Urinary bladder (tissue), 4 donors: Measurements from ENCODE around the gene ADARB2. TPM values are rescaled to one million over a fixed set of nuclear protein-coding genes. Genes with fewer than 3 reads are reported as not detected.

Source experiments
- DNase-seq: peaks from one replicate; pipeline ENCODE4 v3.0.0-alpha.2; 2015; ENCODE audit errors: extremely low spot score
- H3K27ac ChIP-seq: one replicate; pipeline ENCODE4 v1.5.1; 2013; ENCODE audit warnings: low read depth, mild to moderate bottlenecking, moderate library complexity
- H3K36me3 ChIP-seq: one replicate; pipeline ENCODE4 v1.6.1; 2013; ENCODE audit warnings: mild to moderate bottlenecking, moderate library complexity; ENCODE audit not compliant: insufficient read depth
- H3K4me1 ChIP-seq: one replicate; pipeline ENCODE4 v1.6.1; 2013; ENCODE audit warnings: mild to moderate bottlenecking, moderate library complexity; ENCODE audit not compliant: insufficient read depth
- H3K4me3 ChIP-seq: one replicate; pipeline ENCODE4 v1.5.1; 2013; ENCODE audit warnings: low read depth, low read length
- WGBS: extraction: QIAGEN DNeasy Blood & Tissue Kit; methylation state at CpG from one replicate; pipeline ENCODE4 v1.1.7; 2013; 5-methylcytosine and 5-hydroxymethylcytosine counted together
- polyA plus RNA-seq: library from polyadenylated mRNA; stranded (reverse); fragments of 200-250 nt; gene quantifications from one replicate; pipeline ENCODE4 v1.2.3, GENCODE V29; 2013
- total RNA-seq: library from RNA; depleted of rRNA; stranded (reverse); fragments of >200 nt; gene quantifications from one replicate; pipeline ENCODE4 v1.2.3, GENCODE V29; 2014
- donor health status: healthy with polysubstance abuse.
- donor health status: healthy.

Gene ADARB2
- total and polyA plus RNA-seq, 2 donors = 0.26 to 1.0 TPM

GRCh38 chr10:1645896-1646295 is 91.4 kb downstream of the ADARB2 start:
- DNase-seq = no peak
- WGBS = 58% methylated on average over 4 of the region's 4 CpGs
- Histone ChIP-seq H3K36me3 (no peaks in the 10 kb centered on the region), H3K27ac (no peak overlapping the region), H3K4me3 (no peak overlapping the region), H3K4me1 (no peaks in the 10 kb centered on the region)

DNA sequence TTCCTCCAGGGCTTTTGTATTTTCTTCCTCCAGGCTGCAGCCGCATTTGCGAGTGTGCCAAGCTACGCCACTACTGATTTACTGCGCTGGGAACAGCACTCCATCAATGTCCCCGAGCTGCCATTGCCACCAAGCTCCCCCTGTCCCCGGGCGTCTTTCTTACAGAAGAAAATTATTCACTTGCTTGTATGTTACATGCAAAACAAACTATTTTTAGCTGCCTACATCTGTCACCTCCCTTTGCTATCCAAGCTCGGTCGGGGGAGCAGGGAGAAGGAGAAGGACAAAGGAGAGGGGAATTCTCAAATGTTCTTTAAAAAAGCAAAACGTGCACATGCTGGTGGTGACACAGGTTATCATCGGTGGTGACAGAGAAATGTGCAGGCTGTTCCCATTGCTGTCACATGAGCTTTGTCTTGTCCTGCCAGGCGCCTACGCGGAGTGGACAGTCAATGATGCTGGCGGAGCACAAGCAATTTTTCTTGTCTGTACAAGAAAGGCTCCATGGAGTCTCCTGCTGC is 93.1 kb downstream of the ADARB2 start:
- no peak overlapping the region for H3K4me3 ChIP-seq
- DNase-seq = no peak
- WGBS = 85% methylated on average over 15 of the region's 15 CpGs
- H3K27ac ChIP-seq = no peak overlapping the region
- no peaks in the 10 kb centered on the region for H3K4me1 ChIP-seq
- no peaks in the 10 kb centered on the region for H3K36me3 ChIP-seq

DNA sequence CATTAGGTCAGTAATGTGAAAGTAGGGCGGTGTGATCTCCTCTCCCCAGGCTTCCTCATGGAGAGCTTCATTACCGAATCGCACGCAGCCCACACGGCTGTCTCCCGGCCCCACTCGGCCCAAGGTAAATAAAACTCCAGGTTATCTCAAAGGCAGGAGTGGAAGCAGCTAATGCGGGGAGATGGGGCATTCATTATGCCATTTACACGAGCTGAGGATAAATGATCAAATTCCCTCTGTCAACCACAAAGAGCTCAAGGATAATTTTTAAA is 93.5 kb downstream of the ADARB2 start:
- H3K27ac ChIP-seq = no peak overlapping the region
- no peaks in the 10 kb centered on the region for H3K4me1 ChIP-seq
- WGBS = 74% methylated on average over 9 of the region's 9 CpGs
- no peaks in the 10 kb centered on the region for H3K36me3 ChIP-seq
- no peak for DNase-seq
- H3K4me3 ChIP-seq = no peak overlapping the region

- H3K27ac ChIP-seq = no peak overlapping the region
- no peak for DNase-seq
- H3K36me3 ChIP-seq = no peaks in the 10 kb centered on the region
- 37% methylated on average over 11 of the region's 11 CpGs for WGBS
- H3K4me1 ChIP-seq = no peaks in the 10 kb centered on the region
- no peak overlapping the region for H3K4me3 ChIP-seq
Measured at GRCh38 chr10:1643161-1643907, 94.0 kb downstream of the ADARB2 start.

DNA sequence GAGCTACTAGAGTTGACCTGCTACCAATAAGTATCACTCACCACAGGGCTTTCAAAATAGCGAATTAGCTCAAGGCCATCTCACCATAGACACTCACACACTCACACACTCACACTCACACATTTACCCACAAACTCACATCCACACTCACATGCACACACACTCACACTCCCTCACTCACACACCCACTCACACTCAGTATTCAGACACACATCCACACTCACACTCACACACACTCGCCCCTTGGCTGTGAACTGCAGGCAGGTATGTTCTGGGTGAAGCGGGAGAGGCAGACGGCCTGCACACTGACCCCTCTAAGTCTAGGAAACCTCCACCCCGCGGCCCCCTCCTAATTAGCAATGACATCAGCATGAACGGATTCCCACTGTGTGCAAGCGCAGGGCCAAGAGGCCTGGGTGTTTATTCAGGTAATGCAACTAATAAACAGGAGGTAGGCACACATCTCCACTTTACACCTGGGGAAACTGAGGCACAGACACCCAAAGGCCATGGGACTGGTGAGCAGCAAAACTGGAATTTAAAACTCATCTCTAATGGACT is 94.6 kb downstream of the ADARB2 start:
- Histone ChIP-seq H3K36me3 (no peaks in the 10 kb centered on the region), H3K27ac (no peak overlapping the region), H3K4me1 (no peaks in the 10 kb centered on the region), H3K4me3 (no peak overlapping the region)
- 85% methylated on average over 8 of the region's 8 CpGs for WGBS
- no peak for DNase-seq

GRCh38 chr10:1641402-1641801 is 95.9 kb downstream of the ADARB2 start:
- H3K36me3 ChIP-seq = no peaks in the 10 kb centered on the region
- no peaks in the 10 kb centered on the region for H3K4me1 ChIP-seq
- 62% methylated on average over 7 of the region's 7 CpGs for WGBS
- H3K27ac ChIP-seq = no peak overlapping the region
- no peak for DNase-seq
- no peak overlapping the region for H3K4me3 ChIP-seq

- Histone ChIP-seq H3K4me1 (no peaks in the 10 kb centered on the region), H3K27ac (no peak overlapping the region), H3K36me3 (no peaks in the 10 kb centered on the region), H3K4me3 (no peak overlapping the region)
- no peak for DNase-seq
- 82% methylated on average over 7 of the region's 7 CpGs for WGBS
Measured at GRCh38 chr10:1638889-1639419, 98.4 kb downstream of the ADARB2 start.

GRCh38 chr10:1635340-1635739 is 102.0 kb downstream of the ADARB2 start:
- no peak overlapping the region for H3K4me3 ChIP-seq
- no peaks in the 10 kb centered on the region for H3K4me1 ChIP-seq
- no peak for DNase-seq
- 53% methylated on average over 11 of the region's 11 CpGs for WGBS
- H3K27ac ChIP-seq = no peak overlapping the region
- no peaks in the 10 kb centered on the region for H3K36me3 ChIP-seq

DNA sequence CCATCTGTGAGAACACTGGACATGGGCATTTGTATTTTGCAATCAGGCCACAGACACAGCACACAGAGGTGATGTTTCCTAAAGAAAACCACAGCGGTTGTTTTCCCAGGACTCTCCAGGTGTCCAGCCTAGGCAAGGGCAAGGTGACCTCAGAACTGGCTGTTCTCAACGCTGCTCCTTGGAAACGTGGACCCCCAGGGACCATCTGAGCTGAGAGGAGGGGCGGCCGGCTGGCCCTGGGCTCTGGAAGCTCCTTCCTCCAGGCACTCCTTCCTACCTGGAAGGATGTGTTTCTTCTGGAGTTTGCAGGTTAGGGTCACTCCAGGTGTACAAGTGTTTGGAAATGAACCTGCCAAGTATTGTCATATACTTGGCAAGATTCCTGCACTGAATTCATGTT is 103.1 kb downstream of the ADARB2 start:
- WGBS = 85% methylated on average over 5 of the region's 5 CpGs
- H3K4me3 ChIP-seq = no peak overlapping the region
- no peaks in the 10 kb centered on the region for H3K36me3 ChIP-seq
- no peaks in the 10 kb centered on the region for H3K4me1 ChIP-seq
- DNase-seq = no peak
- no peak overlapping the region for H3K27ac ChIP-seq

DNA sequence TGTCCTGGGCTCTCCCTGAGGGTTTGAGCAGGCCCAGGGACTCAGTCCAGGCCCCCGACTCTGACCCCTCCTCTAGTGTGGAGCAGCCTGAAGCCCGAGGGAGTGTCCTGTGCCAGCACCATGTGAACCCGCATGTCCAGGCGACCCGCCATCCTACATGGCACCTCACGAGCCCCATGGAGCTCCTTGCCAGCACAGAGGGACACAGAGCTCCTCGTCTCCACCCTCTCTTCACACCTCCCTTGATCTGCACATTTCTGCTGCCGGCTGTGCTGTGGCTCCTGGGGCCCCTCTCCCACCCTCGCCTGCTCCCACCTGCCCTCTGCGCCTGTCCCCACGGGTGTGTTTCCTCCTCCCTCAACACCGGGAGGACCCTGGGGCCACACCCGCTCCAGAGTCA is 103.5 kb downstream of the ADARB2 start:
- WGBS = 82% methylated on average over 13 of the region's 13 CpGs
- no peaks in the 10 kb centered on the region for H3K4me1 ChIP-seq
- no peak for DNase-seq
- H3K4me3 ChIP-seq = no peak overlapping the region
- H3K27ac ChIP-seq = no peak overlapping the region
- H3K36me3 ChIP-seq = no peaks in the 10 kb centered on the region

DNA sequence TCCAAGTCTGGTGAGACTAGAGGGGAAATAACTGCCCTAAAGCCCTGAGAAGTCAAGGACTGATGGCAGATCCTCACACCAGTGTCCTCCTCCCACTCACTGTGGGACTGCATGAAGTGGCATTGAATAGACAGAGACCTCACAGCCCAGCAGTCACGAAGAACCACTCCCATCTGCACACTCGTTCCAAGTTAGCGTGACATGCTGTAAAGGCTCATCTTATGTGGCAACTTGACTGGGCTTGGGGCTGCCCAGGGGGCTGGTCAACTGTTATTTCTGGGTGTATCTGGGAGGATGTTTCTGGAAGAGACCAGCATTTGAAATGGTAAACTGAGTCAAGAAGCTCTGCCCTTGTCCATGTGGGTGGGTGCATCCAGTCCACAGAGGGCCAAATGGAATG is 104.7 kb downstream of the ADARB2 start:
- Histone ChIP-seq H3K4me3 (no peak overlapping the region), H3K27ac (no peak overlapping the region), H3K36me3 (no peaks in the 10 kb centered on the region), H3K4me1 (no peaks in the 10 kb centered on the region)
- WGBS = 88% methylated on average over 3 of the region's 3 CpGs
- no peak for DNase-seq

DNA sequence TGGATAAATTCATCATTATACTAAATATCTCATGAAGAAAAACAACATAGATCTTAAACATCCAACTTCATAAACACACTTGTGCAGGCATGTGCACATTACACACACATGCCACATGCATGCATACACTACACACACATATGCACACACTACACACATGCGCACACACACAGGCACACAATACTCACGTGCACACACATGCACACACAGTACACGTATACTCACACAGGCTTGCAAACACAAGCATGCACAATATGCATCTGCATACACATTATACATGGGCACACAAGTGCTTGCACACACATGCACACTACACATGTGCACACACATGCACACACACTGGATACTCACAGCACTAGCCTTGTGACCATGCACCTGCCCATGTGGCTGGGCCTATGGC is 105.2 kb downstream of the ADARB2 start:
- no peak overlapping the region for H3K4me3 ChIP-seq
- H3K36me3 ChIP-seq = no peaks in the 10 kb centered on the region
- no peaks in the 10 kb centered on the region for H3K4me1 ChIP-seq
- WGBS = 92% methylated on average over 3 of the region's 3 CpGs
- DNase-seq = no peak
- H3K27ac ChIP-seq = no peak overlapping the region

DNA sequence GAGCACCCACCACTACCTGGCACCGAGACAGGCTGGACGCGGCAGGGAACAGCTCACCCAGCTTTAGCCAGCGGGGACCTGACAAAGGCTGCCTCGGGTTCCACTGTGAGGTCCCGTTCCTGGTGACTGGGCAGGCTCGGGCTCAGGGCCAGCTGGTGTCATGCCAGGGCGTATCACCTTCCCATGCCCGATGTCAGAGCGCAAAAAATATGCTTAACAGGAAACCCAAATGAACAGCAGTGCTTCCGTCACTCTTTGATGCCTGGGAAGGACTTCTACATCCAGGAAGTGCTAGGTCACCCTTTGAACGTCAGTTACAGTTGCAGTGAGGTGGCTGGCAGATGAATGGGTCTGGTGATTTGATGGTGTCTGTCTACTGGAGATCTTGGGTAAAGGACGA is 106.0 kb downstream of the ADARB2 start:
- Histone ChIP-seq H3K4me3 (no peak overlapping the region), H3K4me1 (no peaks in the 10 kb centered on the region), H3K27ac (no peak overlapping the region), H3K36me3 (no peaks in the 10 kb centered on the region)
- no peak for DNase-seq
- WGBS = 81% methylated on average over 13 of the region's 13 CpGs

DNA sequence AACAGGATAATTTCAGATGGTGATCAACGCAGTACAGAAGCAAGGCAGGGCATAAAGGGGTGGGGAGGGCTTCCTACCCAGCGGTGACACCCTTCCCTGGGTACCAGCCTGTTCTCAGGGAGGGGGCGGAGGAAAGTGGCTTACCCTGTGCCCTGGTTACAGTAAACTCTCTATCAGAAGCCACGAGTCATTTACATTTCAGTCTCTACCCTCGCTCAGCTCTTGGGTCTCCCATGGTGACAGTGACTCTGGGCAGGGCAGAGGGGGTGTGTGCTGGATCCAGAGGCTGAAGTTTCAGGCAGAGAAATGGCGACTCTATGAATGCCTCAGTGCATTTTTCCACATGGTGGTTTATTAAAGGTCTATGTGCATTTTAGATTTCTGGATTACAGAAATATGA is 107.0 kb downstream of the ADARB2 start:
- Histone ChIP-seq H3K27ac (no peak overlapping the region), H3K4me3 (no peak overlapping the region), H3K36me3 (no peaks in the 10 kb centered on the region), H3K4me1 (no peaks in the 10 kb centered on the region)
- DNase-seq = no peak
- WGBS = 80% methylated on average over 6 of the region's 6 CpGs
